Measurements from ENCODE around the gene PIGW.

DNA sequence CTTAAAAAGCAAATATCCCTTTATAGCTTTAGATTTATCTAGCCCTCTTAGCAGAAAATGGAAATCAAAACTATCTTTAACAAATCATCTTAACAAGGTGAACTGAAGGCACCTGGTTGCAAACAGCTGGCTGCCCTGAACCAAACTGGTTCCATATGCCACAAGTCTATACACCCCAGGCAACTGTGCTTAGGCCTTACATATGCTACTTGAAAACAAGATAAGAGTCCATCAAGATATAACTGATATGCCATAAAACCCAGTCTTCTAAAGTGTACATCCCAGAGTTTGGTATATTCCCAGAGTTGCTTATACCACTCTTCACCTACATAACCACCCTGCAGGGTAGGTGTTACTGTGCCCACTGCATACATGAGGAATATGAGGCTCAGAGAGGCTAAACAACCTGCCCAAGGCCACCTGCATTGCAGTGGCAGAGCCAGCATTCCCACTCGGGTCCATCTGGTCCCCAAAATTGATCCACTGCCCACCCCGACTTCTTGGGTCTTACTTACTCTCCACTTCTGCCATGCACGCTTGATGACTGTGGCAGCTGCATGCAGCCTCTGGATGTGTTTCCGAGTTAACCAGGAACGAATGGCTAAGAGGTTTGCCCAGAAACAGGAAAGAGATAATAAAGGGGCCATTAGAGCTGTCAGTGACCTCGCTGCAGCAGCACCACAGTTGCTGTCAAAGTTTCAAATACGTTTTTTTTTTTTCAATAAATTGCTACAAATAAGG, 36.1 kb upstream of the PIGW start:
- TF ChIP-seq EZH2 (IDR thresholded peaks at IDR 0.05; ENCODE audit: insufficient read depth, poor library complexity, severe bottlenecking), result no peak
- TF ChIP-seq EZH2phosphoT487 (IDR thresholded peaks at IDR 0.05; ENCODE audit: insufficient read depth, low read depth), result no peak
